NCI-H446 (cell line): ENCODE results near the gene MAP3K7.

Source experiments
- DNase-seq, 2 experiments: peaks; one replicate each; lab custom pipeline; 2025; lab: John Stamatoyannopoulos, UW

Gene MAP3K7

DNA sequence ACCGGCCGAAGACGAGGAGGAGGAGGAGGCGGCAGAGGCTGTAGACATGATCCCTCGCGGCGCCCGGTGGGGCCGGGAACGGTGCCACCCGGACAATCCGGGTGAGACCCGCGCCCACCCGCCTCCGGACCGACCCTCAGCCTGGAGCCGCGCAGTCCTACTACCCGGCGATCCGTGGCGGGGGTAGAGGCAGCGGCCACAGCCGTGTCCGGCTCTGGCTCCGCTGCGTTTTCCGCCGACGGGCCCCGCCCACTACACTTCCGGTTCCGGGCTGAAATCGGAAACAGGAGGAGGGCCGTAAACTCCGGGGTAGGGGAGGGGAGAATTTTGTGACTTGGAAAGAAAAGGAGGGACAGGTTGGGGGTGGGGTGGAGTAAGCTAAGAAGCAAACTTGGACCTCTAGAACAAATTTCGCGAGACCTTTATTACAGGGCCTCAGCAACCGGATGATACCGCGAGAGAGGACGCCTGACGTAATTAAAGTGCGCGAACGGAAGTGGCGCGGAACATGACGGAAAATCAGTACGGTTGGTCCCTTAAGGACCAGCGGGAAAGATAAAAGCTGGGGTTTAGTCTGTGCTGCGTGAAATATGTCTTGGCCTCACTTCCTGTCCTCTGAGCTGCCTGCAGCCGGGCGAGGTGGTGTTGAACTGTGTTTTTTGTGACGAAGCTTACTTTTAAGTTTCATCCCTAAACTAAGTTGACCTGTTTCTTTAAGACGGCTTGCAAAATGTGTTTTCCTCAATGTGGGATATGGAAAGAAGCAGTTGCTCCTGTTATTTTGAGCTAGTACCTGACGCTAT, at the start of gene MAP3K7:
Gene MAP3K7, minus strand, starts transcription at position 237 of the 803 bp plus-strand sequence. Its CDS starts 189 bp downstream, at position 48.
- peak; percentile 93 to 94 for DNase-seq

DNA sequence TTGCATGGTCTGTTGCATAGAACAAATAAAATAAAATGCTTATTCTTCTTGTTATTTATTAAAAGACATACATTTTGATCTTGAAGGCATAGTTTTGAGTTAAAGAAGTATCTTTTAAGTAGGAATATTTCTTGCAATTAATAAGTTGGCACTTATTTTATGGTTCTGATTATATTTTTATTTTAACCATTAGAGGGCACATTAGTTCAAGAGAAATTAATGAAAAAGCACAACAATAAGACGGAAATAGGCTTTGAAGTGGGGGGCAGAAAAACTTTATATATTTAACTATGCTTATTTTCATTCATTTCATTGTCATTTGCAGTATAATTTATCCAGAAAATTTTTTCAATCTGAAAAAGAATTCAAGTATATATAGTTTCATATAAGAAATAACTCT, 44.2 kb upstream of the MAP3K7 start:
- DNase-seq: no peak

DNA sequence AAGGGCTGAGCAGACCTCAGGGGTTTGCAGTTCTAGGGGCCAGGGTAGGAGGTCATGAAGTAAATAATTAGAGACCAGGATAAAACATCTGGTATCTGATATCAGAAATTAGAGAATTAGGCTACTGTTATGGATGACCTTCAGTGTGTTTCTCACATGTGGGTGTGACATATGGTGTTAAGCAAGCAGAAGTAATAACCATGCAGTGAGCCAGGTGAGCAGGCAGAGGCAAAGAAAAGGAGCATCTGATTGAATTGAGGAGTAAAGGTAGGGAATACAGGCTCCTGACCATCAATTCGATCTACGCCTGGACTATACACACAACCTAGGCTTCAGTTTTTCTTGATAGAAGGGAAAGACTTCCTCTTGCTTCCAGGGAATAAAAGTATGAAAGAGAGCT, 34.7 kb upstream of the MAP3K7 start:
- DNase-seq: no peak

DNA sequence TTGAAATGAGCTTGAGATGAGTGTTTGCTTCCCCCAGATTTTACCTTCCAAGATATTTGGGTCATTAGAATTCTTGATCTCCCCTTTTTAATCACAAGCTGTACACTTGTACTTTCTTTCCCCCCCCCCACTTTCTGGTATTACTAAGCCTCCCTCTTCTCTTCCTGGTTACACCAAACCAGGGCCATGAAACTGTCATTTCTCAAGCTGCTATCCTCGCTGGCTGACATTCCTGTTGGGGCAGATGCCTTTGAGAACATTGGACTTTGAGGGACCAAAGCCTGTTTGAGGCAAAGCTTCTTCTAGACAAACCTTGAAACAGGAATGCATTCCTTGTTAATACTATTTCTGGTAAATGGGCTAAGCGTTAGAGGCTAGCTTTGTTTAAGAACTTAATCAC, 32.3 kb upstream of the MAP3K7 start:
- DNase-seq: no peak

DNA sequence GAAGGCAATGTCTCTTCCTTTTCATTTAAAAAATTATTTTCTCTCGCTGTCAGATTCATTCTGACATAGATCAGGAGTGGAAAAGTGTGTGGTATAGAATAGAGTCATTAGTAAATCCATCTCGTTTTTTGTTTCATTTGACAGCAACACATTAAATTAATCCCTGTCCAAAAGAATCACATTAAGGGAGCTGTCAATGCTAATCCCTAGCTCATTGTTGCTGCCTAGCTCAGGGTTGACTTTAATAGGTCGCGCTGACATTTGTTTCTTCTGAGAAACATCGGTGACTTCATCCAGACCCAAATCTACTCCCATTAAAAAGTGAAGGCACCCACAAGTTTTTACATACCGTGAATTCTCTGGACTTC, 25.4 kb upstream of the MAP3K7 start:
- no peak for DNase-seq

GRCh38 chr6:90611543-90612312, 24.9 kb upstream of the MAP3K7 start:
- no peak for DNase-seq

GRCh38 chr6:90610751-90611542, 24.1 kb upstream of the MAP3K7 start:
- peak; percentile 28 to 64 for DNase-seq

- no peak for DNase-seq
Observed at GRCh38 chr6:90610301-90610750, 23.5 kb upstream of the MAP3K7 start.

GRCh38 chr6:90605749-90606340, 19.0 kb upstream of the MAP3K7 start:
- no peak for DNase-seq

DNA sequence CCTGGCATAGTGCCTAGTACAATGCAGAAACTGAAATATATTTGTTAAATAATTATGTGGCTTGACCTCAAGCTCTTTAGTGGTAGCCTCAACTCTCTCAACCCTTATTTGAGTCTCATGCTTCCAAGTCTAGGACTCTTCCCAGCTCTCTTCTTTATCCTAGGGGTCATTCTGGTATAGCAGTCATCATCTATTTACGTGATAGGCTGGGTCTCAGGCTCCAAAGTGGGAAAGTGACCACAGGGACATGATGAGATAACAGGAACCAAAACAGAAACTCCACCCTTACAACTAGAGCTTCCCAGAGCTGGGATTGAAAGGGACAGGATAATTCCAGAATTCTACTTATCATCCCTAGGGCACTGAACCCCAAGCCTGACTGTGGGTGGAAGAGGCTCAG, 17.7 kb upstream of the MAP3K7 start:
- no peak for DNase-seq

- no peak for DNase-seq
Observed at GRCh38 chr6:90599151-90599550, 12.3 kb upstream of the MAP3K7 start.

DNA sequence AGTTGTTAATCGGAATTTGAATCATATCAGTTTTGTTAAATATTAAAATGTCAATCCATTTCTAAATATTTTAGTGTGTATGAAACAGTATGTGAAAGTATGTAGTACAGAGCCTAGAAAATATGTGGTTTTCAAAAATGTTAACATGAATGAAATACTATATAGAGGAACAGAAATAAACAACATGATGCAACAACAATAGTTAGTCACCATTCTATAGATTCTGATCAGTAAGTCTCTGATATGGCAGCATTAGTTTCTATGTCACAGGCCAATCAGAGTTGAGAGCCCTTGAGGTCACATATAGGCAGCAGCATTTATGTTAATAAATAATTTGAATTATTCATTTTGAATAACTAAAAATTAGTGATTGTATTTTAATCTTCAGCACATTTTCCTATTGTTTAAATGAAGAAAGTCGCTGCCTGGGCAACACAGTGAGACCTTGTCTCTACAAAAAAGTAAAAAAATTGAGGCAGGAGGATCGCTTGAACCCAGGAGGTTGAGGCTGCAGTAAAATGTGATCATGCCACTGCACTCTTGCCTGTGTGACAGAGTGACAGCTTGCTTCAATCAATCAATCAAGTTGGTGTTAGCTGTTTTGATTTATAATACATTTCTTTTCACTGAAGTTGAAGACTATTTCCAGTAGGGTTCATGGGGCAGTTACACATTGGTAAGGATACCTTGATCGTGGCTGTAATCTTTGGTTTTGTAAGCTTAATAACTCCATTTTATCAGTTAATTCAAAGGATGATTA, 11.5 kb upstream of the MAP3K7 start:
- no peak for DNase-seq

DNA sequence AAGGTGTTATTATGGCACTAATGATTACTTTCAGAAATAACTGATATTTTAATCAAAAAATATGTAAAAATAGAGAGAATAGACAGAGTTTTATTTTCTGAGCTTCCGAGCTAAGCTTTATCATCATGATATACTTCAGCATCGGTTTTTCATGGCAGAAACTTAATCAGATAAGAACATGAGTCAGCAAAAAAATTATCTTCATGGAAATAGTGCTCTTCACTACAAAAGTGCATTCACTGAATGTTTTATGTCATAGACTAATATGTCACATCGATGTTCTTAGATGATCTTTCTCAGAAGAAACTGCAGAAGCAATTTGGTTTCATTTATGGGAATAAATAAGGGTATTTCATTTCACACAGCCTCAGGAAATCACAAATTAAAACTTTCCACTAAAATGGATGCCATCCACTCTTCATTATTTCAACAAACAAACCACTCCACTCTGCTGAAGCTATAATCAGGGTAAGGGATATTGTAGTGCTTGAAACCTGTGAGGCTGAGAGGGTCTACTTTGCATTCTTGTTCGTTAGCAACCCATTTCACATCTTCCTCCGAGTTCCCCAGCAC, 10.2 kb upstream of the MAP3K7 start:
- DNase-seq: no peak

- DNase-seq: no peak
Observed at GRCh38 chr6:90595854-90596253, 9.0 kb upstream of the MAP3K7 start.

- DNase-seq: no peak
Observed at GRCh38 chr6:90586546-90586835, 381 bp downstream of the MAP3K7 start.

DNA sequence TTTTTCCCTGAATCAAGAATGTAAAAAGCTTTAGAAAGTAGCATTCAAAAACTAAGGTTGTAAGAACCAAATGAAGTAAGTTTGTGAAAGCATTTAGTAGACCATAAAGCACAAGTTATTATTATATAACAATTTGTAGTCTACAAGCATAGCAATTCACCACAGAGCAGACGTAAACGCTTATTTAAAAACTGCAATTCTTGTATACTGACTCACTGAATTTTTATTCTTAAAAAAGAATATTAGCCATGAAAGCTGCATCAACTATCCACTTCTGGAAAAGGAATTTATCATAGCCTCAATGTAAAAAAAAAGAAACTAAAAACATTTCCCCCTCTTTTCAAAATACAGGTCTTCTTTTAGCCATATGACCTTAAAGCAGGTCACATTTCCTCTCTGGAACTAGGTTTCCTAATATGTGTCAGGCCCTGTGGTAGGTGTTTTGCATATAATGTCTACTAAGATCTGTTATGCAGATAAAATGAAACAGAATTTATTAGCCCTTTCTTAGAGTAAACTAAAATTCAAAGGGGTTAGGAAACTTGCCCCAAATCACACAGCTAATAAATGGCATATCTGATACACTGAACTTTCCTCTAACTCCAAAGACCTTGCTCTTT, 2.1 kb downstream of the MAP3K7 start:
- DNase-seq: no peak

- no peak for DNase-seq
Observed at GRCh38 chr6:90583836-90584481, 2.9 kb downstream of the MAP3K7 start.

- DNase-seq: no peak
Observed at GRCh38 chr6:90583179-90583835, 3.6 kb downstream of the MAP3K7 start.

GRCh38 chr6:90581146-90581545, 5.7 kb downstream of the MAP3K7 start:
- DNase-seq: peak in 1 of 2 experiments; percentile 46
